ENCODE measurements around the gene FICD.

- TF ChIP-seq, protein P1, sequence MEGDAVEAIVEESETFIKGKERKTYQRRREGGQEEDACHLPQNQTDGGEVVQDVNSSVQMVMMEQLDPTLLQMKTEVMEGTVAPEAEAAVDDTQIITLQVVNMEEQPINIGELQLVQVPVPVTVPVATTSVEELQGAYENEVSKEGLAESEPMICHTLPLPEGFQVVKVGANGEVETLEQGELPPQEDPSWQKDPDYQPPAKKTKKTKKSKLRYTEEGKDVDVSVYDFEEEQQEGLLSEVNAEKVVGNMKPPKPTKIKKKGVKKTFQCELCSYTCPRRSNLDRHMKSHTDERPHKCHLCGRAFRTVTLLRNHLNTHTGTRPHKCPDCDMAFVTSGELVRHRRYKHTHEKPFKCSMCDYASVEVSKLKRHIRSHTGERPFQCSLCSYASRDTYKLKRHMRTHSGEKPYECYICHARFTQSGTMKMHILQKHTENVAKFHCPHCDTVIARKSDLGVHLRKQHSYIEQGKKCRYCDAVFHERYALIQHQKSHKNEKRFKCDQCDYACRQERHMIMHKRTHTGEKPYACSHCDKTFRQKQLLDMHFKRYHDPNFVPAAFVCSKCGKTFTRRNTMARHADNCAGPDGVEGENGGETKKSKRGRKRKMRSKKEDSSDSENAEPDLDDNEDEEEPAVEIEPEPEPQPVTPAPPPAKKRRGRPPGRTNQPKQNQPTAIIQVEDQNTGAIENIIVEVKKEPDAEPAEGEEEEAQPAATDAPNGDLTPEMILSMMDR (conservative IDR thresholded peaks at IDR 0.05 in 1 of 2, IDR thresholded peaks at IDR 0.05 in 1 of 2; ENCODE audit: low read depth in 1 of 2, low read length in 2 of 2), result no peak
- TF ChIP-seq EZH2 (IDR thresholded peaks at IDR 0.05; ENCODE audit: low read length, missing control alignments), result no peak
Measured at GRCh38 chr12:108543652-108544051, 28.6 kb downstream of the FICD start.

Measured in fibroblast of lung (primary cell).